Measurements from ENCODE around the gene LMAN1L.

- TF ChIP-seq ZNF274 (IDR thresholded peaks at IDR 0.05; ENCODE audit: low read depth, low read length) (no peak), YY1 (IDR thresholded peaks at IDR 0.05; ENCODE audit: insufficient read depth, insufficient read length) (no peak), SUZ12 (IDR thresholded peaks at IDR 0.05; ENCODE audit: extremely low read depth, insufficient read depth, insufficient read length) (no peak)
Observed at GRCh38 chr15:74770211-74770903, 42.3 kb upstream of the LMAN1L start.

All from NT2/D1 (cell line).